MM.1S (cell line): Measurements from ENCODE around the gene NKX2-3.

Experiments used
- DNase-seq: peaks from one replicate; pipeline ENCODE4 v3.0.0-alpha.2; 2015
- H2AFZ ChIP-seq: fragments of 300-600 bp; sonication (generic); 2 replicates; pipeline ENCODE4 v1.6.0; 2016; ENCODE audit warnings: antibody characterized with exemption, low read length
- H3F3A ChIP-seq: fragments of 300-600 bp; sonication (generic); 2 replicates; pipeline ENCODE4 v1.6.1; 2016; ENCODE audit warnings: mild to moderate bottlenecking, antibody characterized with exemption, low read length, moderate library complexity, mixed read lengths; ENCODE audit not compliant: insufficient read depth
- H3K27ac ChIP-seq: fragments of 300-600 bp; sonication (generic); 2 replicates; pipeline ENCODE4 v1.5.1; 2016; ENCODE audit warnings: mild to moderate bottlenecking, low read length
- H3K27me3 ChIP-seq: fragments of 300-600 bp; sonication (generic); replicated peaks from 2 replicates; pipeline ENCODE4 v1.6.0; 2016; ENCODE audit warnings: low read length; ENCODE audit not compliant: insufficient read depth
- H3K36me3 ChIP-seq: fragments of 300-600 bp; sonication (generic); replicated peaks from 2 replicates; pipeline ENCODE4 v1.6.1; 2016; ENCODE audit warnings: mild to moderate bottlenecking, low read length, mixed read lengths; ENCODE audit not compliant: insufficient read depth
- H3K4me1 ChIP-seq: fragments of 300-600 bp; sonication (generic); 2 replicates; pipeline ENCODE4 v1.6.1; 2016; ENCODE audit warnings: low read length, mixed read lengths
- H3K4me2 ChIP-seq: fragments of 300-600 bp; sonication (generic); 2 replicates; pipeline ENCODE4 v1.6.0; 2016; ENCODE audit warnings: low read depth, low read length
- H3K4me3 ChIP-seq: fragments of 300-600 bp; sonication (generic); 2 replicates; pipeline ENCODE4 v1.5.1; 2016; ENCODE audit warnings: low read length, mixed read lengths
- H3K79me2 ChIP-seq: fragments of 300-600 bp; sonication (generic); 2 replicates; pipeline ENCODE4 v1.6.1; 2016; ENCODE audit warnings: mixed run types, low read length, mixed read lengths
- H3K9ac ChIP-seq: fragments of 300-600 bp; sonication (generic); 2 replicates; pipeline ENCODE4 v1.6.1; 2016; ENCODE audit warnings: low read length, mixed read lengths
- H3K9me2 ChIP-seq: fragments of 300-600 bp; sonication (generic); replicated peaks from 2 replicates; pipeline ENCODE4 v1.6.1; 2016; ENCODE audit warnings: mild to moderate bottlenecking, low read length, mixed read lengths; ENCODE audit not compliant: insufficient read depth
- H3K9me3 ChIP-seq: fragments of 300-600 bp; sonication (generic); replicated peaks from 2 replicates; pipeline ENCODE4 v1.6.1; 2016; ENCODE audit warnings: mild to moderate bottlenecking, low read length, mixed read lengths; ENCODE audit not compliant: insufficient read depth
- H4K20me1 ChIP-seq: fragments of 300-600 bp; sonication (generic); 2 replicates; pipeline ENCODE4 v1.6.1; 2016; ENCODE audit warnings: mild to moderate bottlenecking, low read length, moderate library complexity, mixed read lengths; ENCODE audit not compliant: insufficient read depth
- CTCF ChIP-seq: fragments of 300-600 bp; sonication (generic); IDR thresholded peaks from 2 replicates; pipeline ENCODE4 v1.5.1; 2016; ENCODE audit warnings: antibody characterized with exemption, low read length, mixed read lengths
- EZH2 ChIP-seq: fragments of 300-600 bp; sonication (generic); optimal IDR thresholded peaks from 2 replicates; pipeline ENCODE3; 2017; ENCODE audit warnings: low read depth, mild to moderate bottlenecking, antibody characterized with exemption, low read length, mixed read lengths
- EZH2phosphoT487 ChIP-seq: fragments of 300-600 bp; sonication (generic); IDR thresholded peaks from 2 replicates; pipeline ENCODE4 v1.6.1; 2018; ENCODE audit warnings: antibody characterized with exemption, low read length

Gene NKX2-3

GRCh38 chr10:99579971-99580370, 47.2 kb downstream of the NKX2-3 start:
- TF ChIP-seq EZH2 (no peak), CTCF (no peak), EZH2phosphoT487 (no peak)
- Histone ChIP-seq H3F3A (no peaks in the 10 kb centered on the region), H4K20me1 (no peaks in the 10 kb centered on the region), H3K9ac (no peak overlapping the region), H3K9me2 (no peaks in the 10 kb centered on the region), H2AFZ (no peak overlapping the region), H3K4me1 (no peaks in the 10 kb centered on the region), H3K9me3 (no peaks in the 10 kb centered on the region), H3K27ac (no peak overlapping the region), H3K36me3 (no peaks in the 10 kb centered on the region), H3K27me3 (no peaks in the 10 kb centered on the region), H3K4me2 (no peak overlapping the region), H3K4me3 (no peak overlapping the region), H3K79me2 (no peaks in the 10 kb centered on the region)
- no peak for DNase-seq

GRCh38 chr10:99582255-99582770, 49.6 kb downstream of the NKX2-3 start:
- H3K4me2 ChIP-seq, result no peak overlapping the region
- no peak overlapping the region for H3K4me3 ChIP-seq
- no peak overlapping the region for H3K9ac ChIP-seq
- H3K27me3 ChIP-seq, result no peaks in the 10 kb centered on the region
- H3K9me3 ChIP-seq, result no peaks in the 10 kb centered on the region
- DNase-seq, result no peak
- H3K4me1 ChIP-seq, result no peaks in the 10 kb centered on the region
- H3K9me2 ChIP-seq, result no peaks in the 10 kb centered on the region
- no peaks in the 10 kb centered on the region for H3F3A ChIP-seq
- H3K27ac ChIP-seq, result no peak overlapping the region
- no peaks in the 10 kb centered on the region for H3K36me3 ChIP-seq
- no peak for TF ChIP-seq CTCF
- TF ChIP-seq EZH2phosphoT487, result no peak
- no peak for TF ChIP-seq EZH2
- no peak overlapping the region for H2AFZ ChIP-seq
- H4K20me1 ChIP-seq, result no peaks in the 10 kb centered on the region
- no peaks in the 10 kb centered on the region for H3K79me2 ChIP-seq

- Histone ChIP-seq H4K20me1 (no peaks in the 10 kb centered on the region), H3K27ac (no peak overlapping the region), H3K9me3 (no peaks in the 10 kb centered on the region), H3K27me3 (no peaks in the 10 kb centered on the region), H3K36me3 (no peaks in the 10 kb centered on the region), H3K4me3 (no peak overlapping the region), H2AFZ (no peak overlapping the region), H3K4me2 (no peak overlapping the region), H3K4me1 (no peaks in the 10 kb centered on the region), H3K9me2 (no peaks in the 10 kb centered on the region), H3F3A (no peaks in the 10 kb centered on the region), H3K9ac (no peak overlapping the region), H3K79me2 (no peaks in the 10 kb centered on the region)
- DNase-seq, result no peak
- TF ChIP-seq EZH2phosphoT487, result no peak
- TF ChIP-seq EZH2, result no peak
- no peak for TF ChIP-seq CTCF
These were observed 50.9 kb downstream of the NKX2-3 start for GRCh38 chr10:99583687-99584086.
